NCI-H2107 treated with DMSO at 0.1 percent for 48 hours (cell line): ENCODE measurements around the gene PHF13.
"Not testable (repeated sequence)": the region's sequence is repeated elsewhere in the genome, so short reads cannot be mapped to it uniquely, and the experiment has no call there.

ENCODE experiments used
- DNase-seq: peaks from one replicate; lab custom pipeline; 2025; ENCODE audit not compliant: unreplicated experiment; lab: John Stamatoyannopoulos, UW

The PHF13 gene

GRCh38 chr1:6658359-6659060 lies 45.0 kb downstream of the PHF13 start:
- DNase-seq: no peak

- DNase-seq: no peak
Measured at GRCh38 chr1:6660415-6661049, 47.0 kb downstream of the PHF13 start.

- not testable (repeated sequence) for DNase-seq
Measured at GRCh38 chr1:6662468-6662867, 48.9 kb downstream of the PHF13 start.

GRCh38 chr1:6666696-6667095 lies 53.2 kb downstream of the PHF13 start:
- DNase-seq: no peak

- DNase-seq: no peak
Measured at GRCh38 chr1:6667139-6667538, 53.6 kb downstream of the PHF13 start.

GRCh38 chr1:6668503-6668902 lies 55.0 kb downstream of the PHF13 start:
- no peak for DNase-seq

GRCh38 chr1:6672558-6672957 lies 59.0 kb downstream of the PHF13 start:
- no peak for DNase-seq
